Neural progenitor cell (in vitro differentiated cells): ENCODE measurements around the gene ADAMTS19.

Experiments used
- EZH2 ChIP-seq: fragments of 200-600 bp; sonication (generic); IDR thresholded peaks from 2 replicates; pipeline ENCODE4 v1.6.1; 2017; ENCODE audit warnings: antibody characterized with exemption, mild to moderate bottlenecking, moderate library complexity
- TF ChIP-seq, protein P1 (sequence below): fragments of 200-600 bp; sonication (generic); IDR thresholded peaks from 2 replicates; pipeline ENCODE4 v1.5.1; 2017; ENCODE audit warnings: antibody characterized with exemption, mild to moderate bottlenecking

DNA sequence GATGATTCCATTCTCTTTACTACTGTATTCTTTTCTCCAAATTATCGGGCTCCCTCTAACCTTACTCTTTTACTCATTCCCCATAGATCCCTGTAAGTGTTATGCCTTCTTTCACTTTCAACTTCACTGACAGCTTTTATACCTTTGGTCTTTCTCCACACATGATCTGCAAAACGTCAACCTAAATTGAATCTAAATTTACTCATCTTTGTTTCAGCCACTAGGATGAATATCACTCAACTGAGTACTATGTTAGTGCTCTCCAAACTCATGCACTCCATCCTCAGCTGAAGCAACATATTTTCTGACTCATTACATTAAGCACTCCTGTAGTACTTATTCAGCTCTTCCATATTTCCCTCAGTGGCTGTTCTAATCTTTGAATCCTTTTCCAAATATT, 133.4 kb downstream of the ADAMTS19 start:
- TF ChIP-seq, protein P1, sequence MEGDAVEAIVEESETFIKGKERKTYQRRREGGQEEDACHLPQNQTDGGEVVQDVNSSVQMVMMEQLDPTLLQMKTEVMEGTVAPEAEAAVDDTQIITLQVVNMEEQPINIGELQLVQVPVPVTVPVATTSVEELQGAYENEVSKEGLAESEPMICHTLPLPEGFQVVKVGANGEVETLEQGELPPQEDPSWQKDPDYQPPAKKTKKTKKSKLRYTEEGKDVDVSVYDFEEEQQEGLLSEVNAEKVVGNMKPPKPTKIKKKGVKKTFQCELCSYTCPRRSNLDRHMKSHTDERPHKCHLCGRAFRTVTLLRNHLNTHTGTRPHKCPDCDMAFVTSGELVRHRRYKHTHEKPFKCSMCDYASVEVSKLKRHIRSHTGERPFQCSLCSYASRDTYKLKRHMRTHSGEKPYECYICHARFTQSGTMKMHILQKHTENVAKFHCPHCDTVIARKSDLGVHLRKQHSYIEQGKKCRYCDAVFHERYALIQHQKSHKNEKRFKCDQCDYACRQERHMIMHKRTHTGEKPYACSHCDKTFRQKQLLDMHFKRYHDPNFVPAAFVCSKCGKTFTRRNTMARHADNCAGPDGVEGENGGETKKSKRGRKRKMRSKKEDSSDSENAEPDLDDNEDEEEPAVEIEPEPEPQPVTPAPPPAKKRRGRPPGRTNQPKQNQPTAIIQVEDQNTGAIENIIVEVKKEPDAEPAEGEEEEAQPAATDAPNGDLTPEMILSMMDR = no peak
- no peak for TF ChIP-seq EZH2
